Stimulated activated CD4-positive, alpha-beta T cell treated with anti-CD3 and anti-CD28 coated beads, TNF-alpha, amount 100 ng/mL, for 4 hours (primary cell): ENCODE measurements around the gene PHKA1.
"Not testable (repeated sequence)": the region's sequence is repeated elsewhere in the genome, so short reads cannot be mapped to it uniquely, and the experiment has no call there.

ENCODE experiments used
- DNase-seq, 3 experiments: peaks; one replicate each; pipeline ENCODE4 v3.0.0-alpha.2; 2020; ENCODE audit warnings: low read depth in 3 of 3

Gene PHKA1

DNA sequence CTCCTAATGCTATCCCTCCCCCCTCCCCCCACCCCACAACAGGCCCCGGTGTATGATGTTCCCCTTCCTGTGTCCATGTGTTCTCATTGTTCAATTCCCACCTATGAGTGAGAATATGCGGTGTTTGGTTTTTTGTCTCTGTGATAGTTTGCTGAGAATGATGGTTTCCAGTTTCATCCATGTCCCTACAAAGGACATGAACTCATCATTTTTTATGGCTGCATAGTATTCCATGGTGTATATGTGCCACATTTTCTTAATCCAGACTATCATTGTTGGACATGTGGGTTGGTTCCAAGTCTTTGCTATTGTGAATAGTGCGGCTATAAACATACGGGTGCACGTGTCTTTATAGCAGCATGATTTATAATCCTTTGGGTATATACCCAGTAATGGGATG lies 44.6 kb downstream of the PHKA1 start:
- not testable (repeated sequence) for DNase-seq

DNA sequence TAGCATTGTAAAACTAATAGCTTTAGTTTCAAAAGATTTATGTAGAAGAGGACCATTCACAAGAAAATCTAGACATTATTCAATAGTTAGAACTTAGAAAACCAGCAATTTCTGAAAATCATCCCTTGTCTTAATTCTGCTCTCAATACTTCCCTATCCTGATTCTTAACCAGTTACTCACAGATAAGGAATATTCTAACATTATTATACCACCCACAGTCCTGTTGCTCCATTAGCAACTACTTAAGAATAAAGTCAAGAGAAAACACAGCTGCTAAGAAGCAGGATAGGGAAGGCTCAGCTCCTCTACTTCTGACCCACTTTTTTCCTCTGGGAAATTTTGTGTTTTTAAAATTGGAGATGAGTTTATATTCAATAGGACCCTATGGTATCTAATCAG lies 47.7 kb downstream of the PHKA1 start:
- no peak for DNase-seq

DNA sequence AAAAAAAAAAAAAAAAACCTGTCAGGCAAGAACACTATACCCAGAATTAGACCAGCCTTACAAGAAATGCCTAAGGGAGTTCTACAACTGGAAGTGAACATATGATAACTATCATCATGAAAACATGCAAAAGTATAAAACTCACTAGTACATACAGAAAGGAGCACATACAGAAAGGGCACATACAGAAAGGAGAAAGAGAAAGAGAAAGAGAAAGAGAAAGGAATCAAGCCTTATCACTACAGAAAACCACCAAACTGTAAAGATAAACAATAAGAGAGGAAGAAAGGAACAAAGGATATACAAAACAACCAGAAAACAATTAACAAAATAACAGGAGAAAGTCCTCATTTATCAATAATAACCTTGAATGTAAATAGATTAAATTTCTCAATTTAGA lies 50.4 kb downstream of the PHKA1 start:
- DNase-seq: no peak

DNA sequence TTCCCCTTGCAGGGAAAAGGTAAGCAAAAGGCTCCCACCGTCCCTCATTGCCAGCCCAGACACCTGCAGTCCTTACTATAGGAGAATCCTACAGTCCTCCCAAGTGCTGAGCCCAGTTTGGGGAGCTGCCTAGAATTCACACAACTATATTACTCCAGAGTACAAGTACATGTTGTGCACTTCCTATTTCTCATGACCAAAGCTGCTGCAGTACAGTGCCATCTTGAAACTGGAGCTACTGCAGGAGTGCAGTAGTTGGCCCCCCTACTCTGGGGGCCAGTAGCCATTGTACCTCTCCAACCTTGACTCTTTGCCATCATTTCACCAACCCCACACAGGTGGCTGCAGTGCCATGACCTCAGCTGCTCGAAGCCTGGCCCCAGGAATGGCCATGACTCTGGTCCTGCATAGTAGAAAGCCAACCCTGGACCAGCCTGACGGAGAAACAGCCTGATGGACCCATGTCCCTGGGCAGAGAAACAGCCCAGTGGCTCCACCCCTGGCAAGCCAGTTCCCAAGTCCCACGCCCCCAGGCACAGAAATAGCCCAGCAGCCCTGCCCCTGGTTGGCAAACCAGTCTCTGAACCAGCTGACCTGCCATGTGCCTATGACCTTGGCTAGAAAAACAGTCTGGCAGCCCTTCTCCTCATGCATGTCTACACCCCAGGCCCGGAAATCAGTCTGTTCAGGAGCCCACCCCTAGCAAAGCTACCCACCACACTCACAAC lies 51.9 kb downstream of the PHKA1 start:
- no peak for DNase-seq

DNA sequence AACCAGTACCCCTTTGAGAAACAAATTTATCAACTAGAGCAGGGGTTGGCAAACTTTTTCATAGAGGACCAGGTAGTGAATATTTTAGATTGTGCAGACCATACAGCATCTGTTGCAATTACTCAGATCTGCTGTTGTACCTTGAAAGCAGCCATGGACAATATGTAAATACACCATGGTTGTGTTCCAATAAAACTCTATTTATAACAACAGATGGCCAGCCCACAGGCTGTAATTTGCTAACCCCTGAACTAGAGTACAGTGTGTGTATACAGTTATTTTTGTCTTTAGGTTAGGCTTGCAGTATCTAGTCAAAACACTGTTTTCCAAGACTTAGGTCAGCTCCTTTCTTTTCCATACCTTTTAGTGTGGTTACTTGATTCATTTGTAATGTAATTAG lies 54.4 kb downstream of the PHKA1 start:
- DNase-seq: no peak

DNA sequence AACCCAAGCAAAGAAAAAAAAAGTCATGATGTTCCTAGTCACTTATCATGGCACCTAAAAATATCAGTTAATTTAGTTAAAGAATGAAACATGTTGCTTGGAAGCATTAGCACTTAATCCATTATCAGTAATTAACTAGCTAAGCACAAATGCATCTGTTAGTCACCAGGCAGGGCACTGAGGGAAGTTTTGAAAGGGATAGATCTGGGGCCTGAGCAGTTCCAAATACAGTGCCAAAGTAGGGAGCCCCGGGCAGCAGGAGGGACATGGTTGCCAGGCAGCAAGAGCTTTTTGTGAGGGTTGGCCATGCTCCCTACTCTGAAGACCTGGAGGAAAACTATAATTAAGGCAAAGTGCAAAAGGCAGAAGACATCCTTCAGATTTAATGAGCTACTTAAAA lies 62.0 kb downstream of the PHKA1 start:
- DNase-seq: no peak

DNA sequence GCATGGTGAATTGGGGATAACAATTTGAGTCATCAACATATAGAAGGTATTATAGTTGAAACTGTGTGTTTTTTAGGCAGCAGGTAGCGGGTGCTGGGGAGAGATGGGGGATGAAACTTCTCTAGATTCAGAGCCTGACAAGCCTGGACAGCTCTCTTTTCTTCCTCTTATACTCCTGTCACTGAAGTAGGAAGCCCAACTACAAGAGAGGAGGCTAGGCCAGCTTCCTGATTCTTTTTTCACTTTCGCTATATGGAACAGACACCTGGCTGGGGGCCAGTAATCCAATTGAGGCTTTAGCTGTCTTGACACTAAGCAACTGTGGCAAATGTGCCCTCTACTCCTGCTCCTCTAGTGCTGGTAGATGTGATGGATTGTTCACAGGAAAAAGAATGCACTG lies 69.2 kb downstream of the PHKA1 start:
- no peak for DNase-seq

DNA sequence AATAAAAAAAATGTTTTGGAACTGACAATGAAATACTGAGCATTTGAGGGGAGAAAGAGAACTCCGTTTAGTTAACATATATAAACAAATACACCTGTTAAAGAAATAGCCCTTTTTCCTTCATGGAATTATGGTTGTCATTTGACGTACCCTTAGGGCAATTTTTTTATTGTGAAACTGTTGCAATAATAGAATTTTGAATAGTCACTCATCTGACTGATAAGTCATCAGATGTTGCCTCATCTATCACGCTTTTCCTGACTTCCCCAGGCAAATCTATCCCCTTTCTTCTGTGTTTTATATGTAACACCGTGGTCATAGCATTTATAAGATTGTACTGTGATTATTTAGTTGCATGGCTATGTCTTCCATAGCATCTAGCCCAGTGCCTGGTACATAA lies 72.5 kb downstream of the PHKA1 start:
- DNase-seq: no peak

DNA sequence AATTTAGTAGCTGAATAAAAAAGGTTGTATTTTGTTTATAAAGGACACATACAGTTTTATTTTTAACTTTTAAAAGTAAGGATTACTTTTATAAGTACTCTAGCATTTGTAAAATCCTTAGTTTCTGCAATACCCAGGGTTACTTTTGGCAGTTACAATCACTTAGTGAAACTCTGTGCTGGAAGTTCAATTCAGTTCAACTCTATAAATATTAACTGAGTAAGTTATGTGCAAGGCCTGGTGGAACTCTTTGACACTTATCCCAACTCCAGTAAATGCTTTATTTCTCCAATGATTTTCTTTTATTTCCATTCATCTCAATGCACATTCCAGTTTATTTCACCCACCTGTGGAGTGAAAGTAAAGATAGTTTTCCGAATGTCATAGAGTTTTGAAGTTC lies 78.2 kb downstream of the PHKA1 start:
- no peak for DNase-seq

DNA sequence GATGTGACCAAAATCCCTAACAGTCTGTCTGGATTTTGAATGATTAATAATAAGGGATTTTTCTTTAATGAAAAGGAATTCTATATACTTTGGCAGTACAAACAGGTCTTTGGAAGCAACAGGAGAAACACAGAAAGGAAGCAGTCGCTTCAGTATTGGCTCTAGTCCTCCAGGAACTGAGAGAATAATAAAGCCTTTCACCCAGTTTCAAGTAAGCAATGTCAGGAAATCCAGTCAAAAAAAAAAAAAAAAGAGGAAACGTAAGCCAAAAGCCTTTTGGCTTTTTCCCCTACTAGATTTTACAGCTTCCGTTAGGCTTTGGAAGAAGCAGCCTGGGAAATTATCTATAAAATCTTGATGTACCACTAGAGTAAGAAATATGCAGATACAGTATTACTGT lies 79.8 kb downstream of the PHKA1 start:
- no peak for DNase-seq

DNA sequence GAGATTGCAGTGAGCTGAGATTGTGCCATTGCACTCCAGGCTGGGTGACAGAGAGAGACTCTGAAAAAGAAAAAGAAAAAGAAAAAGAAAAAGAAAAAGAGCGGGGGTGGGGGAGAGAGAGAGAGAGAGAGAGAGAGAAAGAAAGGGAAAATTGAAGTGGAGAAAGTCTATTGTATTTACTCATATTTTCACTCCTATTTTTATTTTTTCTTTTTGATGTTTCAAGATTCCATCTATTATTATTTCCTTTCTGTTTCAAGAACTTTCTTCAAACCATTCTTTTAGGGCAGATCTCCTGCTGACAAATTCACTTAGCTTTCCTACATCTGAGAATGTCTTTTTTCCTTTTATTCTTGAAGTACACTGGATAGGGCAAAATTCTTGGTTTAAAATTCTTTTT lies 83.9 kb downstream of the PHKA1 start:
- no peak for DNase-seq

DNA sequence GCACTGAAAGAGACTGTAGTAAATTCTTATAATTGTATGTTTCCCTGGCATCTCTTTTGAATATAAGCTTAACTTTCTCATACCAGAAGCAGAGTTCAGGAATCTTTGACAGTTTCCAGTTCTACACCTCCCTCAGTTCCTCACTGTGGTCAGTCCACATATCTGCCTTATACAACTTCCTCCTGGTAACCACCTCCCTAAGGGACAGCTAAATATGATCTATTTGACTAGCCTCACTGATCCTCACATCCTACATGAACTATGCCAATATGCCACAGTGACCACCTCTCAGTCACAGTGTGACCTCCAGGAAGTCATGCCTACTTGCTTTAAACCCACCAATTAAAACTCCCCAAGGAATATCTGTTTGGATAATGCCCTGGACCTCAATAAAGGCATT lies 89.9 kb downstream of the PHKA1 start:
- no peak for DNase-seq

DNA sequence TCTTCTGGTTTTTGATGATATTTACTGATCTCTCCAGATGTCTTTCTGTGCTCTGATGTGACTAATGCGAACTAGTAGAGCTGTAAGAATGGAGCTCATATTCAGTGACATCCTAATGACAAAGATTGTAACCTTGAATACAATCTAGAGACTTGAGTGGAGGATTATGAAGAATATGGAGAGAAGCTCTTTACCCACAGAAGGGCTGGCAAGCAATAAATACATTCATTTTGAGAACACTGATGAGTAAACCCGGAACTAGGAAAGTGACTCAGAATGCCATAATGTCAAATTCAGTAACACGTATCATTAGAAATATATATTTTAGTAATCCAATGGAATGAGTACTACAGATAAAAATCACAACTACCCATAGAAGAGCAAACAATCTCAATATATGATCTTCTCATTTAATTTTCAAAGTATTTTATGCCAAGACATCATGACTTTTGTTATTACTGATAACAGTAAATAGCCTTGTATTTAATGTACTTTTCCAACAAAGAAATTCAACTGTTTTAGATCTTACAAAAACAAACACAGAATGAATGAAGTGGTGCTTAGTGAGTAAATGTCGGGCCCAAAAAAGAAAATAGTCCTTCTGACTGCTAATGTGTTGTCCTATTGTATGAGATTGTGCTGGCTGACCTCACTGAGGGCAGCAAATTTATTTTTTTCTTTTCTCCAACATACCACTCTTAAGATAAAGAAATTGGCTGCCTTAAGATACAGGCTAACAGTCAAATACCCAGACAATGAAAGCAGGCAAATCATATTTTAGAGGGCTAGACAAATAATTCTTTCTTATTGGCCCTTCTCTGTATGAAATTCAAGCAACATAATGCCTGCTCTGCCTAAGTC lies 92.3 kb downstream of the PHKA1 start:
- DNase-seq: no peak

DNA sequence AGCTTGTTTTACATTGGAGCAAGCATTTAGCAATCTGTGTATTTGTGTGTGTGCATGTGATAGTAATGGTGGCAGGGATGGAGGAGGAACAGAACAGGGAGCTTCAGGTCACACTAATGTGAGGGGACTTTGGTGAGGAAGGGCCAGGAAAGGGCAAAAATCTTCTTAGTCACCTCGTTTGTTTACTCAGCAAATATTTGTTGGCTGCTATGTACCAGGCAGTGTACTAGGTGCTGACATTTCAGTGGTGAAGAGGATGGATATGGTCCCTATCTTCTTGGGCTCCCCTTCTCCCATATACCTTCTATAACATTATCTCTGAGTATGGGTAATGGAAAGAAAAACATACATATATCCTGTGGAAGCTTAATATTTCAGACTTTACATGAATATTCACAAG lies 92.9 kb downstream of the PHKA1 start:
- DNase-seq: no peak

DNA sequence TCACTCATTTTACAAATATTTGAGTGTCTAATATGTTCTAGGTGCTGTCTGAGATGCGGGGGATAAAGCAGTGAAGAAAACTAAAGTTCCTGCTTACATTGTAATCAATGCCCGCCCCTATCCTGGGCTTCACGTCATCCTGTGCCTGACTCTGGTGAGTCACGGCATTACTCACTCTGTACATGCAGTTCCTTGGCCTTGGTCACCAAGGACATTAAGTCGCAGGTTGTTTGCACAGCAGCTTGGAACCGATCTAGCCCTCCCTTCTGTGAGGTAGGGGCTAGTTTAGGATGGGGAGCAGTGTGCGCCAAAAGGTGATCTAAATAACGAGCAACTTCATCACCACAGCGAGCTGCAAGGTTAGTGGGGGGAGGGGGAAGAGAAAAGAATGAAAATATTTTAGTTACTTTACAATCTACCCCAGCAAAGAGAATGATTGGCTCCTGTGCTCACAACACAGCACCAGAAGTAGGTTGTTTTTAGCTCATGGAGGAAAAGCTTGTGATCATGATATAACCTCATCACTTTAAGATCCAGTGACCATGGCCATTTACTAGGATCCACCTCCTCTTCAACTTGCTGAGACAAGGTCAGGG lies 93.5 kb downstream of the PHKA1 start:
- DNase-seq: no peak

DNA sequence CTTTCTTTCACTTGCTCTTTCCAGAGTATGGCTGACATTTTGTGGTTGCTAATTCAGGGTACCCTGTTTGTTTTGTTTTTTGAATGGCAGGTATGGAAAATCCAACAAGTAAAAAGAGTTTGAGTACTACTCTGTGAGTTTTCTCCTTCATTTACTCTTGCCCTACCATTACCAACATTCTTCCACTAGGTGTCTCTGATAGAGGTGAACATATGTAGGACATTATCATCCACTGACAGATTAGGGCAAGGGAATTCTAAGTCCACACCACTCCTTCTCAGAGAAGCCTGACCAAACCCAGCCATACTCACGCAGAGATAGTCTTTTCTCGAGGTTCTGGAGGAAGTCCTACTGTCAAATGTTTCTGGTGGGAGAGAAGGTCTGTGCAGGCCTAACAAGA lies 104.8 kb downstream of the PHKA1 start:
- DNase-seq: no peak

DNA sequence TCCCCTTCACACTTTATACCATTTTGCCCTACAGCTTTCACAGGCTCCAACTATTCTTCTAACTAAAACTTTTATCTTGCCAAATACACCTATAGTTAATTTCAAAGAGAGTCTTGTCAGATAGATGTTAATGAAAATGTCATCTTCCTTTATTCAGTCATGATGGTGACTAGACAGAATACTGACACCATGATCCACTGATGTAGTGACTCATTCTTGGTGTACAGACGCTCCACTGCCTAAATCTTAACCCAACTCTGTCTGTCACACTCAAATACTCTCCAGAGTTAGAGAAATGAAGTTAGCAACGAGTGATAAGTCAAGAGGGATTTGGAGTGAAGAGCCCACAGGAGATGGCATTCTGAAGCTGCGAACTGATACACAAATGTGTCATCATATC lies 109.4 kb downstream of the PHKA1 start:
- DNase-seq: no peak

DNA sequence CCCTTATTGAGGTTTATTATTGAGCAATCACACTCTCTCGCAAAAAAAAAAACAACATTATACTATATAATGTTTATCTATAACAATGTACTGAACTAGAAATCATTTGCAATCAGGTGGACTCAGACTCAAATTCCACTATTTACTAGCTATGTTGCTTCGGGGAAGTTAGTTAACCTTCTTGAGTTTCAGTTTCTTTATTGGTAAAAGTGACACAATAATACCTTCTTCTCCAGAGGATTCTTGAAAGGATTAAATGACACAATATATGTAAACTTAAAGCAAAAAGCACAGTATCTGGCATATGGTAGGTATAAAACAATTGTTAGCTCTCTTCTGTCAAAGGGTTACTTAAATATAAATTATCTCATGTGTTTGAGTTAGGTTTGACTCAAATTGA lies 110.0 kb downstream of the PHKA1 start:
- no peak for DNase-seq

DNA sequence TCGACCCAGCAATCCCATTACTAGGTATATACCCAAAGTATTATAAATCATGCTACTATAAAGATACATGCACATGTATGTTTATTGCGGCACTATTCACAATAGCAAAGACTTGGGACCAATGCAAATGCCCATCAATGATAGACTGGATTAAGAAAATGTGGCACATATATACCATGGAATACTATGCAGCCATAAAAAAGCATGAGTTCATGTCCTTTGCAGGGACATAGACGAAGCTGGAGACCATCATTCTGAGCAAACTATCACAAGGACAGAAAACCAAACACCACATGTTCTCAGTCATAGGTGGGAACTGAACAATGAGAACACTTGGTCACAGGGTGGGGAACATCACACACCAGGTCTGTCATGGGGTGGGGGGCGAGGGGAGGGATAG lies 123.1 kb downstream of the PHKA1 start:
- DNase-seq: not testable (repeated sequence)

DNA sequence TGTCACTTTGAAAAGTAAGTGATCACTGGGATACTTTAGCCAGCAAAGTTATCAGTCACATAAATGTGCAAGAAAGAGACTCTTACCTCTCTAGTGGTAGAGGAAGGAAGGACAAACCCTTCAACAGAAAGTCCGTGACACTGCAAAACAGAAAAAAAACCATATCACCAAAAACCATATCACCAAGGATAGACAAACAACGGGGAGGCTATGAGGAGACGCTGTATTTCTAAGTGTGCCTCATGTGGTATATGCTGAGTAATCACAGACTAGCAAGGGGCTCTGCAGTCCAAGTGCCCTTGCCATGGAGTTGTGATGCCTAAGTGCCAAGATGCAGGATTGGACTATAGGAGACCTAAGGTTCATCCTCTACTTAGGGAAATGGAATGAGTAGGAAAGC lies 129.9 kb downstream of the PHKA1 start:
- no peak for DNase-seq

DNA sequence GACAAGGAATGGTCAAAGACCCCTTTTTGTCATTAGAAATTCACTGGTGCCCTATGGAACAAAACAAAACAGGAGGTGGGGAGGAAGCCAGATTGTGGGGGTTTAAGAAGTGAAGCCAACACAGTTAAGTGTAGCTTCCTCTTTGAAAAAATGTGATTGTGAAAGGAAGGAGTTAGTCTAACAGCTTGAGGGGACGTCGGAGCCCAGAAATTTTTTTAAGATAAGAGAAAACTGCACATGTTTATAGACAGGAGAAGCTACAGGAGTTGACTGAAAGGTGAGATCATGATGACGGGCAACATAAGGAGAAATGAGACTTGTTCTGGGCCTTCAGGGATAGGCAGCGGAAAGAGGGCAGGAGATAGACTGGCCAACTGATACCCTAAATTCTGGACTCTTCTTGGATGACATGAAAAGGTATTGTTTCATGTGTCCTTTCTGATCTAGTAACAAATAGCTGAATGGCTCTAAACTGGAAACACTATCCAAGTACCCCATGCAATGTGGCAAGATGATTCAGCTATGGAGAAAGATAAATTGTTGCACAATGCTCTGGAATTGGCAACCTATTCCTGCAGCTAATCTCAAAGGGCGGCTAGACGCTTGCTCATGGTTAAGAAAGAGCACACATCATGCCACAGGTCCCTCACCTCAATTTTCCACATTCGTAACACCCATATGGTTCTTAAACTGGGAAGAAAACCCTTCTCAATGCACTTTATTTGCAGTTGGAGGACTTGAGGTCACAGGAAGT lies 137.8 kb downstream of the PHKA1 start:
- no peak for DNase-seq

DNA sequence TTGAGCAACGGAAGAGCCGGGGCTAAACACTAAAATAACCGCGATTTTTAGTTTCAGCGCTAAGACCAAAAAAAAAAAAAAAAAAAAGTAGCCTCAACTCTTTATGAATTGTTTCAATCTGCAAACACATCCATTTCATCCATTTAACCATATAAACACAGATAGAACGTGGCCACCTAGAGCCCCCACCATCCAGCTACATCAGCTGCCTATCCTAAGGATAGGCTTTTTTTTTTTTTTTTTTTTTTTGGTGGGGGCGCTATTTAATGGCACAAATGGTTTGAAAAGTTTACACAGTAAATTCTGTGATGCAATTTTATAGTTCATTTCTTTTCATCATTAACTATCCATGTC lies 141.0 kb downstream of the PHKA1 start:
- DNase-seq: no peak
